A549 treated with CpdA at 1 μM for 4 hours (cell line): Measurements from ENCODE around the gene GMCL2. TPM values are rescaled to one million over a fixed set of nuclear protein-coding genes. Genes with fewer than 3 reads are reported as not detected.

Experiments used
- total RNA-seq: library from RNA; stranded (reverse); fragments of 200-300 nt; extraction: Qiagen RNA extraction; gene quantifications from 5 replicates; pipeline ENCODE4 v1.2.3, GENCODE V29; 2022; ENCODE audit warnings: low read depth

GMCL2 gene, protein sequence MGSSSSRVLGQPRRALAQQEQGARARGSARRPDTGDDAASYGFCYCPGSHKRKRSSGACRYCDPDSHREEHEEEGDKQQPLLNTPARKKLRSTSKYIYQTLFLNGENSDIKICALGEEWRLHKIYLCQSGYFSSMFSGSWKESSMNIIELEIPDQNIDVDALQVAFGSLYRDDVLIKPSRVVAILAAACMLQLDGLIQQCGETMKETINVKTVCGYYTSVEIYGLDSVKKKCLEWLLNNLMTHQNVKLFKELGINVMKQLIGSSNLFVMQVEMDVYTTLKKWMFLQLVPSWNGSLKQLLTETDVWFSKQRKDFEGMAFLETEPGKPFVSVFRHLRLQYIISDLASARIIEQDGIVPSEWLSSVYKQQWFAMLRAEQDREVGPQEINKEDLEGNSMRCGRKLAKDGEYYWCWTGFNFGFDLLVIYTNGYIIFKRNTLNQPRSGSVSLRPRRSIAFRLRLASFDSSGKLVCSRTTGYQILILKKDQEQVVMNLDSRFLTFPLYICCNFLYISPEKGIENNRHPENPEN
- total RNA-seq: not detected in 5 replicates

DNA sequence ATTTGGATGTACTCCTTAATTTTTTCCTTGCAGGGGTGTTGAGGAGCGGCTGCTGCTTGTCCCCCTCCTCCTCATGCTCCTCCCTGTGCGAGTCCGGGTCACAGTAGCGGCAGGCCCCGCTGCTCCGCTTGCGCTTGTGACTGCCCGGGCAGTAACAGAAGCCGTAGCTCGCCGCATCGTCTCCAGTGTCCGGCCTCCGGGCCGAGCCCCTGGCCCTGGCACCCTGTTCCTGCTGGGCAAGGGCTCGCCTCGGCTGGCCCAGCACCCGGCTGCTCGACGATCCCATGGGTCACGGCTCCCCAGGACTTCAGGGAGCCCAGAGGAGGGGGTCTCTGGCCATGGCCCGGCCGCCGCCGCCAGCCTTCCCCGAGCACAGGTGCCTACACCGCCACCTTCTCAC, at the start of gene GMCL2:
Gene GMCL2 (minus strand): TSS at position 358 of the 400 bp plus-strand sequence. CDS start 72 bp downstream, at position 286.

DNA sequence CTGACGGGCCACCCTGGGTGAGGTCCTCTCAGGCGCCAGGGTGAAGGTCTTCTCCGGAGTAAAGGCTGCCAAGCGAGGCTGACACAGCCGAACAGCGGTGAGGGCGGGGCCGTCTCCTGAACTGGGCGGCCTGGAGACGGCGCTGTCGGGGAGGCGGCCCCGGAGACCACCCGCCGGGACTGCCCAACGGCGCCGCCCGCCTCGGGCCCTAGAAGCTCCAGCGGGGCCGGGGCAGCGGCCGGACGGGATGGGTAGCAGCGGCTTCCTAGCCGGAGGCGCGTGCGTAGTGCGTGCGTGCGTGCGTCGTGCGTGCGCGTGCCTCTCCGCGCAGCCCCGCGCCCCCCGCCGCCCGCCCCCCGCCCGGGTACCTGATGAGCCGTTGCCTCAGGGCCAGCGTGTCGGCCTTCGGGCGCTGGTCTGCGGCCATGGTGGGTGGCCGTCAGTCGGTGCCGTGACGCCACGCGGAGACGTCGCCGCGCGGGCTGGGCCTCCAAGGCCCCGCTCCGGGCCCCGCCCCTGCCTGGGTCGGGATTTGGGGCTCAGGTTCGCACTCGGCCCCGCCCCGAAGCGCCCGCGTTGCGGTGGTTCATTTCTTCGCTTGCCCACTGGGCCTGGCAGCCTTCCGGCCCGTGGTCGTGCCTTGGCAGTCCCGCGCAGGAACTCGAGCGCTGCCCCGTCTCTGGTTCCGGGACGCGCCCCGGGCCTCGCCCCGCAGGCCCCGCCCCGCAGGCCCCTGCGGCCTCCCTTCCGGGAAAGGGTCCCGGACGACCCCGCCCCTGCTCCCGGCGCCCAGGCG, 45.2 kb upstream of the GMCL2 start, which contains the start of gene PHYKPL:
Gene PHYKPL (minus strand): TSS at position 679 of the 796 bp plus-strand sequence. CDS start 252 bp downstream, at position 427.

DNA sequence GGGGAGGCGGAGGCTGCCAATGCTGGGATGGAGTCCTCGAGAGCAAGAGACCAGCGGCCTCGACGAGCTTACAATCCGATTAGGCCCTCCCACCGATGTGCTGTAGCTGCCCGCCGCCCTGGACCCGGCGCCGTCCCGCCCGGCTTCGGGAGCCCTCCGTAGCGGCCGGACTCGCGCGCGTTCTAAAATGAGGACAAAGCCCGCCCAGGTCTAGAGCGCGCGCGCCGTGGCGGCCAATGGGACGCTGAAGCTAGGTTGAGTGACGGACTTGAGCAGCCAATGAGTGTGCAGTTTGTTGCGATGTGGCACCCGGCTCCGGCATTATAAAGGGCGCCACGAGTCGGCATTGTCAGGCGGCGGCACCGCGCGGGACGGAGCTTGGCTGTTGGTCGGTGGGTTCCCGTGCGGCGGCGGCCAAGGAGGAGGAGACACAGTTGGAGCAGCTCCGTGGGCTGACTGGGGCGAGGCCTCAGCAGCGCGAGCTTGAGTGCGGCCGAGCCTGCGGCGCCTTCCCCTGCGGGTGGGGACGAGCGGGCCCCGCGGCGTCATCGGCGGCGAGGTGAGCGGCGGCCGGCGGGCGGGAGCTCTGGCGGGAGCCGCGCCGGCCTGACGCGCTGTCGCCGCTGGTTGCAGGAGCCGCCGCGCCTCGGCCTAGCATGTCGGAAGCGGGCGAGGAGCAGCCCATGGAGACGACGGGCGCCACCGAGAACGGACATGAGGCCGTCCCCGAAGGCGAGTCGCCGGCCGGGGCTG, 17.2 kb upstream of the GMCL2 start, which contains the start of gene HNRNPAB:
Gene HNRNPAB (plus strand): TSS at position 352 of the 753 bp plus-strand sequence. CDS start 305 bp downstream, at position 657.

DNA sequence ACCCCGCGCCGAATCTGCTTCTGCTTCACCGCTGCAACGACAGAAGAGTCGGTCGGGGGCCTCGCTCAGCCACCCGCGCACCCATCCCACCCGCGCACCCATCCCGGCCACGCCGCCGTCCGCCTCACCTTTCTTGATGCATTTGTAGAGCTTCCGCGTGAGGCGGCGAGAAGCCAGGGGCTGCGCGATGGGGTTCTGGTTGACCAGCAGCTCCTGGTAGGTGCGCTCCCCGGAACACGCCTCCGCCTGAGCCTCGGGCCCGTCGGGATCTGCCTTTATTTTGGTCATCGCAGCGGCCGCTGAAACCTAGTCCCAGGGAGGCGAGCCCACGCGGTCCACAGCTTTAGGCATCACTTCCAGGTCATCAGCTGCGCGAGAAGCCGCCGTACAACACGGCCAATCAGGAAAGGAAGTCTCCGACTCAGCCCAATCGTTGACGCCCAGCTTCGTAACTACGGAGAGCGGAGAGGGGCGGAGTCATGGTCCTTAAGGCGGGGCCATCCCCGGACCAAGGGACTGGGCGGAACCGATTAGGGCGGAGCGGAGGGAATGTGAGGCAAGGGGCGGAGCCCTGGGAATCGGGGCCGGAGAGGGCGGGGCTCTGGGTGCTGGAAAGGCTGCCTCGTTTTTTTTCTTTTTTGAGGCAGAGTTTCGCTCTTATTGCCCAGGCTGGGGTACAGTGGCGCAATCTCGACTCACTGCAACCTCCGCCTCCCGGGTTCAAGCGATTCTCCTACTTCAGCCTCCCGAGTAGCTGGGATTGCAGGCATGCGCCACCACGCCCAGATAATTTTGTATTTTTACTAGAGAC, 33.4 kb downstream of the GMCL2 start, which contains the start of gene NHP2:
Gene NHP2 (minus strand): TSS at position 356 of the 811 bp plus-strand sequence. CDS start 68 bp downstream, at position 288.

Other genes with a start within 250 kb of the GMCL2 start
- not detected in 5 replicates for gene PROP1, start 191.1 kb downstream of the GMCL2 start, total RNA-seq
- 0.94 to 1.6 TPM (median 1.4 TPM) in 5 replicates for gene N4BP3, start 73.8 kb downstream of the GMCL2 start, total RNA-seq
- 21.0 to 31.1 TPM (median 29.6 TPM) in 5 replicates for gene RMND5B, start 56.4 kb downstream of the GMCL2 start, total RNA-seq
- 392 to 507 TPM (median 426 TPM) in 5 replicates for gene NHP2, start 33.5 kb downstream of the GMCL2 start, total RNA-seq
- 318 to 343 TPM (median 328 TPM) in 5 replicates for gene HNRNPAB, start 17.2 kb upstream of the GMCL2 start, total RNA-seq
- 6.4 to 11.6 TPM (median 7.9 TPM) in 5 replicates for gene PHYKPL, start 45.4 kb upstream of the GMCL2 start, total RNA-seq